Natural killer cell (primary cell): ENCODE measurements around the gene USF2. TPM values are rescaled to one million over a fixed set of nuclear protein-coding genes. Genes with fewer than 3 reads are reported as not detected.
"Not testable (repeated sequence)": the region's sequence is repeated elsewhere in the genome, so short reads cannot be mapped to it uniquely, and the experiment has no call there.

Experiments
- ATAC-seq, 3 donors: fragments of 150-1000 bp in 2 of 3; fragments of 200-7000 bp in 1 of 3; cut with Tn5 transposase; 1 replicate in 1 of 3; 2 replicates in 2 of 3; pipeline ENCODE4 v1.10.0; 2021; ENCODE audit warnings: mild to moderate bottlenecking in 2 of 3, moderate library complexity in 2 of 3
- DNase-seq, 2 donors: peaks; one replicate each; pipeline versions ENCODE4 v3.0.0 to v3.0.0-alpha.2; 2013 to 2021; ENCODE audit warnings: mixed read lengths in 1 of 2
- H3K27ac ChIP-seq: one replicate; pipeline ENCODE4 v1.5.1; 2013; ENCODE audit warnings: mild to moderate bottlenecking, low read length
- H3K27me3 ChIP-seq: one replicate; pipeline ENCODE4 v1.6.1; 2013; ENCODE audit warnings: low read length; ENCODE audit not compliant: control insufficient read depth, insufficient read depth
- H3K36me3 ChIP-seq: one replicate; pipeline ENCODE4 v1.6.1; 2013; ENCODE audit warnings: low read length; ENCODE audit not compliant: control insufficient read depth, insufficient read depth
- H3K4me1 ChIP-seq: one replicate; pipeline ENCODE4 v1.6.1; 2013; ENCODE audit warnings: low read length; ENCODE audit not compliant: control insufficient read depth, insufficient read depth
- H3K4me3 ChIP-seq: one replicate; pipeline ENCODE4 v1.5.1; 2013; ENCODE audit warnings: low read length
- H3K9me3 ChIP-seq: one replicate; pipeline ENCODE4 v1.6.1; 2013; ENCODE audit warnings: low read length; ENCODE audit not compliant: control insufficient read depth, insufficient read depth
- H3K27ac Mint-ChIP-seq, 2 donors: one replicate each; pipeline ENCODE4 v1.8.0; 2022; ENCODE audit warnings: mild to moderate bottlenecking in 2 of 2, mixed read lengths in 2 of 2, moderate library complexity in 1 of 2
- H3K27me3 Mint-ChIP-seq, 2 donors: one replicate each; pipeline ENCODE4 v1.8.0; 2022; ENCODE audit warnings: low read depth in 2 of 2, mixed read lengths in 2 of 2
- H3K36me3 Mint-ChIP-seq: one replicate; pipeline ENCODE4 v1.8.0; 2022; ENCODE audit warnings: mixed read lengths
- H3K4me1 Mint-ChIP-seq, 2 donors: one replicate each; pipeline ENCODE4 v1.8.0; 2022; ENCODE audit warnings: mixed read lengths in 2 of 2
- H3K4me3 Mint-ChIP-seq: one replicate; pipeline ENCODE4 v1.8.0; 2022; ENCODE audit warnings: mild to moderate bottlenecking, moderate library complexity, mixed read lengths
- H3K9me3 Mint-ChIP-seq, 2 donors: one replicate each; pipeline ENCODE4 v1.8.0; 2022; ENCODE audit warnings: mixed read lengths in 2 of 2
- CTCF ChIP-seq: fragments of 200-600 bp; IDR thresholded peaks from one replicate; pipeline ENCODE4 v1.8.0; 2022; ENCODE audit warnings: antibody characterized with exemption
- WGBS: methylation state at CpG from one replicate; pipeline ENCODE4 v1.1.7; 2013; ENCODE audit warnings: missing lambda C conversion rate; ENCODE audit not compliant: insufficient coverage; 5-methylcytosine and 5-hydroxymethylcytosine counted together
- intact Hi-C: fragments of 100-400 bp; cut with micrococcal nuclease; formaldehyde crosslinking; loops from one replicate; pipeline ENCODE4 v1.14.2; 2022
- total RNA-seq, 4 donors: library from RNA; stranded (reverse); fragments of 120-200 nt in 1 of 4; gene quantifications; one replicate each; pipeline versions ENCODE4 v1.2.3 to v1.2.4, GENCODE V29; 2013 to 2022

Gene USF2
- total RNA-seq, 3 donors from 2014 or later (not counting 1 experiment from before 2014, with no cell fraction given) = 243 to 253 (median 250) TPM

GRCh38 chr19:35285095-35285449 is 16.3 kb downstream of the USF2 start:
- intact Hi-C loops = no loop called here

GRCh38 chr19:35285465-35285864 is 16.7 kb downstream of the USF2 start:
- intact Hi-C loops, H3K27me3 ChIP-seq, H3K27ac ChIP-seq, H3K27ac Mint-ChIP-seq, H3K4me1 Mint-ChIP-seq, H3K4me3 ChIP-seq, ATAC-seq, H3K4me1 ChIP-seq, H3K9me3 ChIP-seq, H3K36me3 ChIP-seq, H3K9me3 Mint-ChIP-seq, H3K4me3 Mint-ChIP-seq, H3K36me3 Mint-ChIP-seq, DNase-seq: not testable (repeated sequence)
- WGBS = 90% methylated on average over 3 of the region's 3 CpGs
- H3K27me3 Mint-ChIP-seq = peaks cover 8 to 24% of the 10 kb centered on the region in 2 donors

More at GRCh38 chr19:35285095-35285449, 16.3 kb downstream of the USF2 start:
- ATAC-seq (no peak), DNase-seq (no peak)
- Mint-ChIP-seq H3K4me1 (no peaks in the 10 kb centered on the region), H3K9me3 (no peaks in the 10 kb centered on the region), H3K36me3 (no peaks in the 10 kb centered on the region), H3K27ac (no peak overlapping the region), H3K27me3 (peaks cover 8 to 24% of the 10 kb centered on the region in 2 donors), H3K4me3 (no peak overlapping the region)
- no peaks in the 10 kb centered on the region for H3K27me3 ChIP-seq
- 56% methylated on average over 1 of the region's 1 CpG for WGBS
- H3K27ac ChIP-seq = no peak overlapping the region
- no peak overlapping the region for H3K4me3 ChIP-seq
- peaks cover 10% of the 10 kb centered on the region for H3K4me1 ChIP-seq
- H3K36me3 ChIP-seq = no peaks in the 10 kb centered on the region
- TF ChIP-seq CTCF = no peak
- no peaks in the 10 kb centered on the region for H3K9me3 ChIP-seq

- H3K4me1 ChIP-seq, ATAC-seq, H3K36me3 ChIP-seq, H3K4me3 Mint-ChIP-seq, intact Hi-C loops, H3K36me3 Mint-ChIP-seq, H3K27me3 ChIP-seq, DNase-seq, H3K4me3 ChIP-seq, H3K9me3 ChIP-seq, H3K27ac Mint-ChIP-seq, H3K27ac ChIP-seq, H3K4me1 Mint-ChIP-seq, H3K9me3 Mint-ChIP-seq: not testable (repeated sequence)
- H3K27me3 Mint-ChIP-seq = peaks cover 8 to 24% of the 10 kb centered on the region in 2 donors
- 85% methylated on average over 5 of the region's 5 CpGs for WGBS
These were observed 17.3 kb downstream of the USF2 start for GRCh38 chr19:35286101-35286500.

- Mint-ChIP-seq H3K27me3 (peaks cover 8 to 20% of the 10 kb centered on the region in 2 donors), H3K4me1 (no peaks in the 10 kb centered on the region), H3K4me3 (no peak overlapping the region), H3K9me3 (no peaks in the 10 kb centered on the region), H3K27ac (no peak overlapping the region), H3K36me3 (no peaks in the 10 kb centered on the region)
- Histone ChIP-seq H3K4me1 (peaks cover 1% of the 10 kb centered on the region), H3K9me3 (no peaks in the 10 kb centered on the region), H3K27me3 (no peaks in the 10 kb centered on the region), H3K27ac (no peak overlapping the region), H3K4me3 (no peak overlapping the region), H3K36me3 (no peaks in the 10 kb centered on the region)
- WGBS = 98% methylated on average over 10 of the region's 10 CpGs
- DNase-seq = no peak
- no peak for ATAC-seq
- intact Hi-C loops = no loop called here
- no peak for TF ChIP-seq CTCF
These were observed 19.0 kb downstream of the USF2 start for GRCh38 chr19:35287713-35288112.

GRCh38 chr19:35288331-35288730 is 19.6 kb downstream of the USF2 start:
- no peak for TF ChIP-seq CTCF
- ATAC-seq (no peak), DNase-seq (no peak)
- Mint-ChIP-seq H3K36me3 (no peaks in the 10 kb centered on the region), H3K27me3 (peaks cover 2 to 13% of the 10 kb centered on the region in 2 donors), H3K9me3 (no peaks in the 10 kb centered on the region), H3K4me1 (no peaks in the 10 kb centered on the region), H3K4me3 (no peak overlapping the region), H3K27ac (no peak overlapping the region)
- H3K4me3 ChIP-seq = no peak overlapping the region
- H3K4me1 ChIP-seq = no peaks in the 10 kb centered on the region
- WGBS = 88% methylated on average over 2 of the region's 2 CpGs
- no peaks in the 10 kb centered on the region for H3K27me3 ChIP-seq
- intact Hi-C loops = no loop called here
- H3K27ac ChIP-seq = no peak overlapping the region
- no peaks in the 10 kb centered on the region for H3K9me3 ChIP-seq
- no peaks in the 10 kb centered on the region for H3K36me3 ChIP-seq
